Heart left ventricle (tissue), 13 donors: ENCODE measurements around the gene PSMB2.

ENCODE experiments used
- CTCF ChIP-seq, 12 donors: fragments of 200-600 bp; sonication (generic) in 4 of 12; IDR thresholded peaks; one replicate each; pipeline versions ENCODE4 v1.5.0 to v1.8.0; 2018 to 2022; ENCODE audit warnings: antibody characterized with exemption in 12 of 12, mild to moderate bottlenecking in 5 of 12
- POLR2A ChIP-seq, 2 donors: fragments of 450-650 bp; IDR thresholded peaks; one replicate each; pipeline ENCODE4 v1.6.1; 2017; ENCODE audit warnings: antibody characterized with exemption in 2 of 2, mild to moderate bottlenecking in 2 of 2, moderate library complexity in 2 of 2
- donor health status: ischemic (EF 13 %, LVEDD 7.1; RV severe dilation, severe dysfunction).
- donor health status: DM: no; HTN: yes; CAD: no.
- donor health status: DM: no; HTN: no; CAD: no.
- donor health status: ischemic (EF 25% LVEDD 6.9; RV normal size, moderate dysfunction).
- donor health status: ischemic (EF 25% LVEDD 5.7; RV mildly dilated, moderate dysfunction).
- donor health status: ischemic (EF 35%, LVEDD 5.7; RV mildly dilated, moderate dysfunction).
- donor health status: nonischemic (EF 11% LVEDD 7.7; RV severe dilation, severe dysfunction).
- donor health status: DM: yes; HTN: yes; CAD: no.
- donor health status: PGD.
- donor health status: ischemic (EF 29% LVEDD 5.4; RV normal size, mild dysfunction).
- donor health status: nonischemic (EF 23%, LVEDD 6.1; RV moderate dilation, normal function).

GRCh38 chr1:35656863-35657232, 15.5 kb upstream of the PSMB2 start:
- TF ChIP-seq CTCF (IDR thresholded peaks at IDR 0.05): no peak
- no peak for TF ChIP-seq POLR2A (IDR thresholded peaks at IDR 0.05)
